ENCODE data around the gene PDCL2.

The PDCL2 gene

DNA sequence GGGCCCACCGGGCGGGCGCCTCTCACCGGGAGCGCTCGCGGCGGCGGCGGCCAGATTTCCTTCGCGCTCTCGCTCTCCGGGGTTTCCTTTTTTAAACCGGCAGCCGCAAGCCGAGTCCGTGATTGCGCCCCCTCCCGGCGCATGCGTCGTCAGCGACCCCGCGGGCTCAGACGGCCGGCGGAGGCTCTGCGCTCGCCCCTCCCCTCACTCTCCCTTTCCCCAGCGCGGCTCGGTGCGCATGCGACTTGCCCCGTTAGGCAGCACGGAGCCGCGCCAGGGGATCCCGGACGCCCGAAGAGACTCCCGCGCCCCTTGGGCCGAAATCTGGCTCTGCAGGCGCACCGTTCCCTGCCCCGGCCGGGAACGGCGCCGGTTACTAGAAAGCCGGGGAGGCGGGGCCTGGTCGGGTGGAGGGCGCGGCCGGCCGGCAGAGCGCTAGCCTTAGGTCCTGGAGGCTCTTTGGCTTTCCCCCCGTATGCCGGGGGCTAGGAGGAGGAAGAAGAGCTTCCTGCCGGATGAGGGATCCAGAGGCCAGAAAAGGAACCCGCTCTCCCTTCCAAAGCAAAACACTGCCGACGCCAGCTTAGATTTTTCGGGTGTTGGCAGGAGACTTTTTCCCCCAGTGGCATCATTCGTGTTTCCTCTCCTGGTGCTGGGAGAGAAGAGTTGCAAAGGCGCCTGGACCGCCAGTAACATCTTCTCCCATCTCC, 45.1 kb downstream of the PDCL2 start, which contains the start of gene CLOCK:
Gene CLOCK, minus strand, starts transcription at position 154 of the 710 bp plus-strand sequence. CDS start 64,124 bp downstream, outside the sequence.
- peak; percentile 89 for ATAC-seq
- TF ChIP-seq TCF4 (CRISPR knock-in tag; IDR thresholded peaks at IDR 0.05; ENCODE audit: borderline replicate concordance) (no peak), BACH2 (CRISPR knock-in tag; IDR thresholded peaks at IDR 0.05; ENCODE audit: borderline replicate concordance) (no peak), GLIS3 (CRISPR knock-in tag; IDR thresholded peaks at IDR 0.05) (0 out of 2 replicates have a peak, but pooled peaks have one; percentile 18), ZNF70 (CRISPR knock-in tag; IDR thresholded peaks at IDR 0.05) (no peak)
- TF ChIP-seq, protein P1, sequence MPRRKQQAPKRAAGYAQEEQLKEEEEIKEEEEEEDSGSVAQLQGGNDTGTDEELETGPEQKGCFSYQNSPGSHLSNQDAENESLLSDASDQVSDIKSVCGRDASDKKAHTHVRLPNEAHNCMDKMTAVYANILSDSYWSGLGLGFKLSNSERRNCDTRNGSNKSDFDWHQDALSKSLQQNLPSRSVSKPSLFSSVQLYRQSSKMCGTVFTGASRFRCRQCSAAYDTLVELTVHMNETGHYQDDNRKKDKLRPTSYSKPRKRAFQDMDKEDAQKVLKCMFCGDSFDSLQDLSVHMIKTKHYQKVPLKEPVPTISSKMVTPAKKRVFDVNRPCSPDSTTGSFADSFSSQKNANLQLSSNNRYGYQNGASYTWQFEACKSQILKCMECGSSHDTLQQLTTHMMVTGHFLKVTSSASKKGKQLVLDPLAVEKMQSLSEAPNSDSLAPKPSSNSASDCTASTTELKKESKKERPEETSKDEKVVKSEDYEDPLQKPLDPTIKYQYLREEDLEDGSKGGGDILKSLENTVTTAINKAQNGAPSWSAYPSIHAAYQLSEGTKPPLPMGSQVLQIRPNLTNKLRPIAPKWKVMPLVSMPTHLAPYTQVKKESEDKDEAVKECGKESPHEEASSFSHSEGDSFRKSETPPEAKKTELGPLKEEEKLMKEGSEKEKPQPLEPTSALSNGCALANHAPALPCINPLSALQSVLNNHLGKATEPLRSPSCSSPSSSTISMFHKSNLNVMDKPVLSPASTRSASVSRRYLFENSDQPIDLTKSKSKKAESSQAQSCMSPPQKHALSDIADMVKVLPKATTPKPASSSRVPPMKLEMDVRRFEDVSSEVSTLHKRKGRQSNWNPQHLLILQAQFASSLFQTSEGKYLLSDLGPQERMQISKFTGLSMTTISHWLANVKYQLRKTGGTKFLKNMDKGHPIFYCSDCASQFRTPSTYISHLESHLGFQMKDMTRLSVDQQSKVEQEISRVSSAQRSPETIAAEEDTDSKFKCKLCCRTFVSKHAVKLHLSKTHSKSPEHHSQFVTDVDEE (CRISPR knock-in tag; IDR thresholded peaks at IDR 0.05): peak; percentile 19; the same call in 1 of the 2 replicates
- TF ChIP-seq, protein P2, sequence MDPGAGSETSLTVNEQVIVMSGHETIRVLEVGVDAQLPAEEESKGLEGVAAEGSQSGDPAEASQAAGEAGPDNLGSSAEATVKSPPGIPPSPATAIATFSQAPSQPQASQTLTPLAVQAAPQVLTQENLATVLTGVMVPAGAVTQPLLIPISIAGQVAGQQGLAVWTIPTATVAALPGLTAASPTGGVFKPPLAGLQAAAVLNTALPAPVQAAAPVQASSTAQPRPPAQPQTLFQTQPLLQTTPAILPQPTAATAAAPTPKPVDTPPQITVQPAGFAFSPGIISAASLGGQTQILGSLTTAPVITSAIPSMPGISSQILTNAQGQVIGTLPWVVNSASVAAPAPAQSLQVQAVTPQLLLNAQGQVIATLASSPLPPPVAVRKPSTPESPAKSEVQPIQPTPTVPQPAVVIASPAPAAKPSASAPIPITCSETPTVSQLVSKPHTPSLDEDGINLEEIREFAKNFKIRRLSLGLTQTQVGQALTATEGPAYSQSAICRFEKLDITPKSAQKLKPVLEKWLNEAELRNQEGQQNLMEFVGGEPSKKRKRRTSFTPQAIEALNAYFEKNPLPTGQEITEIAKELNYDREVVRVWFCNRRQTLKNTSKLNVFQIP (CRISPR knock-in tag; IDR thresholded peaks at IDR 0.05; ENCODE audit: borderline replicate concordance, low read depth): no peak

DNA sequence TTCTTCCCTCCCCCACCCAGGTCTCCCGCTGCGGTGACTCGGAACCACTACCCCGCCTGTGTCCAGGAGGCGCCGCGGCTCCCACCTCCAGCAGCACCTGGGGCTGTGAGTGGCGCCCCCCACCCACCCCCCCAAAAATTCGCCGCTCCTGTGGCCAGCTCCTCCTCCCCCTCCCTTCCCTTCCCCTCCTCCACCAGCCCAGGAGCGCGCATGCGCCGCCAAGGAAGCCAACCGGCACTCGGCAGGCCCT, 45.6 kb downstream of the PDCL2 start:
- TF ChIP-seq, protein P3, sequence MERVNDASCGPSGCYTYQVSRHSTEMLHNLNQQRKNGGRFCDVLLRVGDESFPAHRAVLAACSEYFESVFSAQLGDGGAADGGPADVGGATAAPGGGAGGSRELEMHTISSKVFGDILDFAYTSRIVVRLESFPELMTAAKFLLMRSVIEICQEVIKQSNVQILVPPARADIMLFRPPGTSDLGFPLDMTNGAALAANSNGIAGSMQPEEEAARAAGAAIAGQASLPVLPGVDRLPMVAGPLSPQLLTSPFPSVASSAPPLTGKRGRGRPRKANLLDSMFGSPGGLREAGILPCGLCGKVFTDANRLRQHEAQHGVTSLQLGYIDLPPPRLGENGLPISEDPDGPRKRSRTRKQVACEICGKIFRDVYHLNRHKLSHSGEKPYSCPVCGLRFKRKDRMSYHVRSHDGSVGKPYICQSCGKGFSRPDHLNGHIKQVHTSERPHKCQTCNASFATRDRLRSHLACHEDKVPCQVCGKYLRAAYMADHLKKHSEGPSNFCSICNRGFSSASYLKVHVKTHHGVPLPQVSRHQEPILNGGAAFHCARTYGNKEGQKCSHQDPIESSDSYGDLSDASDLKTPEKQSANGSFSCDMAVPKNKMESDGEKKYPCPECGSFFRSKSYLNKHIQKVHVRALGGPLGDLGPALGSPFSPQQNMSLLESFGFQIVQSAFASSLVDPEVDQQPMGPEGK (CRISPR knock-in tag; IDR thresholded peaks at IDR 0.05; ENCODE audit: borderline replicate concordance): no peak
- TF ChIP-seq ZNF70 (CRISPR knock-in tag; IDR thresholded peaks at IDR 0.05) (no peak), TCF4 (CRISPR knock-in tag; IDR thresholded peaks at IDR 0.05; ENCODE audit: borderline replicate concordance) (no peak), ZFP30 (CRISPR knock-in tag; IDR thresholded peaks at IDR 0.05) (no peak), ARNTL (CRISPR knock-in tag; IDR thresholded peaks at IDR 0.05; ENCODE audit: borderline replicate concordance, low read depth) (no peak), CSDC2 (CRISPR knock-in tag; IDR thresholded peaks at IDR 0.05) (no peak)
- ATAC-seq: peak; percentile 69; the same call in 2 of the 3 replicates

DNA sequence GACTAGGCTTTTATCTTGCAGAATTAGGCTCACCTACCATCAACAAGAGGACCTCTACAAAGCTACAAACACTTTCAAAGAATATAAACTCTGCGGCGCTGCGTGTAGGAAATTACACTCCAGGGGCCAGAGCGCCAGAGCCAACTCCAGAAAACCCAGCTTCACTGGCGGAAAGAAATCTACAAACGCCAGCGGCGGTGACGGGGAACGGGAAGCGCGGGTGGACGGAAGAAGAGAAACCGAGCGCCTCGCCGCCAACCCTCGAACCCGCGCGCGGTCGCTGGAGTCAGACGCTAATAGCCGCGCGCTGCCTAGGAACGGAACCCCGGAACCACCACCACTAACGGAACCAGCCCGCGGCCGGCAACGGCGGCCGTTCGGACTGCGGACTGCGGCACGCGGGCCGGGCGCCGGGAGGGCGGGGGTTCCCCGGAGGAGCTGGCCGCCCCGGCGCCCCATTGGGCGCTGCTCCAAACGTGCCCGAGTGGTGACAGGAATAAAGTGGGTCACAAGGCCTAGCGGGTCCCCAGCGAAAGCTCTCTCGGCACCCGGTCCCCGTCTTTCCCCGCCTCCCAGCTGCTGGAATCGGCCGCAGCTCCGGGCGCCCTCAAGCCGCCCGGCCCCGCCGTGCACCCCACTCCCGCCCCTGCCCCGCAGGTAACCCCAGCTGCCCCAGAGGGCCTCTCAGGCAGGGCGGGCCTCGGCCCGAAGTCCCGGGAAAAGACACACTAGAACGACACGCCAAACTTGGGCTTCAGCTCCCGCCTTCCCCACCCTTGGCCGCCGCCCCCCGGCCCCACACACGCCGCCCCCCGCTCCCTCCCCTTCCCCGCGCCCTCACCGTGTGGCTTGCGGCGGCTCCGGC, 46.2 kb downstream of the PDCL2 start:
- peak; percentile 60 for ATAC-seq
- no peak for TF ChIP-seq TCF4 (CRISPR knock-in tag; IDR thresholded peaks at IDR 0.05; ENCODE audit: borderline replicate concordance)
- TF ChIP-seq, protein P2 (CRISPR knock-in tag; IDR thresholded peaks at IDR 0.05; ENCODE audit: borderline replicate concordance, low read depth): no peak
- no peak for TF ChIP-seq ZNF8 (CRISPR knock-in tag; IDR thresholded peaks at IDR 0.05)
- TF ChIP-seq OSR1 (CRISPR knock-in tag; IDR thresholded peaks at IDR 0.05): no peak
- TF ChIP-seq ZC3H10 (CRISPR knock-in tag; IDR thresholded peaks at IDR 0.05): no peak
- TF ChIP-seq GLIS3 (CRISPR knock-in tag; IDR thresholded peaks at IDR 0.05): no peak
- TF ChIP-seq ESRRG (CRISPR knock-in tag; IDR thresholded peaks at IDR 0.05): no peak
- no peak for TF ChIP-seq RARB (CRISPR knock-in tag; IDR thresholded peaks at IDR 0.05)
- TF ChIP-seq PPARA (CRISPR knock-in tag; IDR thresholded peaks at IDR 0.05; ENCODE audit: borderline replicate concordance): no peak
- TF ChIP-seq, protein P4, sequence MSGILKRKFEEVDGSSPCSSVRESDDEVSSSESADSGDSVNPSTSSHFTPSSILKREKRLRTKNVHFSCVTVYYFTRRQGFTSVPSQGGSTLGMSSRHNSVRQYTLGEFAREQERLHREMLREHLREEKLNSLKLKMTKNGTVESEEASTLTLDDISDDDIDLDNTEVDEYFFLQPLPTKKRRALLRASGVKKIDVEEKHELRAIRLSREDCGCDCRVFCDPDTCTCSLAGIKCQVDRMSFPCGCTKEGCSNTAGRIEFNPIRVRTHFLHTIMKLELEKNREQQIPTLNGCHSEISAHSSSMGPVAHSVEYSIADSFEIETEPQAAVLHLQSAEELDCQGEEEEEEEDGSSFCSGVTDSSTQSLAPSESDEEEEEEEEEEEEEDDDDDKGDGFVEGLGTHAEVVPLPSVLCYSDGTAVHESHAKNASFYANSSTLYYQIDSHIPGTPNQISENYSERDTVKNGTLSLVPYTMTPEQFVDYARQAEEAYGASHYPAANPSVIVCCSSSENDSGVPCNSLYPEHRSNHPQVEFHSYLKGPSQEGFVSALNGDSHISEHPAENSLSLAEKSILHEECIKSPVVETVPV (CRISPR knock-in tag; IDR thresholded peaks at IDR 0.05): no peak
- TF ChIP-seq ISL1 (CRISPR knock-in tag; IDR thresholded peaks at IDR 0.05): no peak
- TF ChIP-seq ARNTL (CRISPR knock-in tag; IDR thresholded peaks at IDR 0.05; ENCODE audit: borderline replicate concordance, low read depth): no peak
- no peak for TF ChIP-seq TOX (CRISPR knock-in tag; IDR thresholded peaks at IDR 0.05; ENCODE audit: borderline replicate concordance)
- no peak for TF ChIP-seq ZNF70 (CRISPR knock-in tag; IDR thresholded peaks at IDR 0.05)
- TF ChIP-seq, protein P5, sequence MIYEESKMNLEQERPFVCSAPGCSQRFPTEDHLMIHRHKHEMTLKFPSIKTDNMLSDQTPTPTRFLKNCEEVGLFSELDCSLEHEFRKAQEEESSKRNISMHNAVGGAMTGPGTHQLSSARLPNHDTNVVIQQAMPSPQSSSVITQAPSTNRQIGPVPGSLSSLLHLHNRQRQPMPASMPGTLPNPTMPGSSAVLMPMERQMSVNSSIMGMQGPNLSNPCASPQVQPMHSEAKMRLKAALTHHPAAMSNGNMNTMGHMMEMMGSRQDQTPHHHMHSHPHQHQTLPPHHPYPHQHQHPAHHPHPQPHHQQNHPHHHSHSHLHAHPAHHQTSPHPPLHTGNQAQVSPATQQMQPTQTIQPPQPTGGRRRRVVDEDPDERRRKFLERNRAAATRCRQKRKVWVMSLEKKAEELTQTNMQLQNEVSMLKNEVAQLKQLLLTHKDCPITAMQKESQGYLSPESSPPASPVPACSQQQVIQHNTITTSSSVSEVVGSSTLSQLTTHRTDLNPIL (CRISPR knock-in tag; IDR thresholded peaks at IDR 0.05; ENCODE audit: low read depth): no peak
- TF ChIP-seq, protein P1 (CRISPR knock-in tag; IDR thresholded peaks at IDR 0.05): no peak
- TF ChIP-seq SNAI2 (CRISPR knock-in tag; IDR thresholded peaks at IDR 0.05): no peak
- TF ChIP-seq CSDC2 (CRISPR knock-in tag; IDR thresholded peaks at IDR 0.05): no peak
- TF ChIP-seq ZFP30 (CRISPR knock-in tag; IDR thresholded peaks at IDR 0.05): no peak
- no peak for TF ChIP-seq BACH2 (CRISPR knock-in tag; IDR thresholded peaks at IDR 0.05; ENCODE audit: borderline replicate concordance)

All from SK-N-SH treated with all-trans-retinoic acid at 6 μM for 48 hours (cell line).